ENCODE measurements around the gene CACNA2D3.

- no peak for TF ChIP-seq CTCF (IDR thresholded peaks at IDR 0.05; ENCODE audit: low read length)
- TF ChIP-seq EZH2 (optimal IDR thresholded peaks at IDR 0.05; ENCODE audit: low read depth, low read length), result no peak
- TF ChIP-seq EZH2phosphoT487 (IDR thresholded peaks at IDR 0.05; ENCODE audit: low read length), result no peak
Observed at GRCh38 chr3:54538346-54538745, 416.0 kb downstream of the CACNA2D3 start.
